ENCODE measurements around the gene GLI1. TPM values are rescaled to one million over a fixed set of nuclear protein-coding genes. Genes with fewer than 3 reads are reported as not detected.
A peak's percentile ranks its signal among the peaks of the same experiment; 100 is the strongest.

The GLI1 gene
- total and polyA plus RNA-seq, 11 donors = 0.08 to 2.6 (median 0.83) TPM

DNA sequence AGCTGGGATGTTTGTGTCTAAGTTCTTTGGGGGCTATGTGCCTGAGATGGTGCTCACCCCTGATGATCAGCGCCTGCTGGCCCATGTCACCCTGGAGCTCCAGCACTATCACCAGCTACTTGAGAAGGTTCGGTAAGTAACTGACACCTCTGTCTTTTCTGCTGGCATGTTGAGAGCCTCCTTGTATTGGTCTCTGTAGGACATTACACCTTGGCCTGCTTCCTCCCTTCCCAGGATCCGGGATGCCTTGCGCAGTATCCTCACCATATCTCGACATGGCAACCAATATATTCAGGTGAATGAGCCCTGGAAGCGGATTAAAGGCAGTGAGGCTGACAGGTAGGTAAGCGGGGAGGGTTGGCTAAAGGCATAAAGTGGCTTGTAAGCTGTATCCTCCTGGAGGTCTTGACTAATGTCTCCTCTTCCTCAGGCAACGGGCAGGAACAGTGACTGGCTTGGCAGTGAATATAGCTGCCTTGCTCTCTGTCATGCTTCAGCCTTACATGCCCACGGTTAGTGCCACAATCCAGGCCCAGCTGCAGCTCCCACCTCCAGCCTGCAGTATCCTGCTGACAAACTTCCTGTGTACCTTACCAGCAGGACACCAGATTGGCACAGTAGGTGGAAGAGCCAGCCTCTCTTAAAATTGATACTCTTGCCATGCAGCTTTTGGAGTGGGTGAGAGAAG is 55.3 kb downstream of the GLI1 start:
- ATAC-seq (no peak), DNase-seq (no peak)
- Histone ChIP-seq H3K4me1 (peaks cover 0 to 51% (median 25%) of the 10 kb centered on the region in 12 donors), H3K9me3 (no peaks in the 10 kb centered on the region), H3K27me3 (no peaks in the 10 kb centered on the region), H3K4me3 (no peak overlapping the region), H3K36me3 (peaks cover 3 to 93% (median 80%) of the 10 kb centered on the region in 9 donors), H3K27ac (peak overlapping the region in 2 of 12 donors; percentile 2 to 41)
- WGBS, 4 donors = 69 to 82% (median 79%) methylated on average over 8 to 9 of the region's 9 CpGs
- intact Hi-C loops (cut with DNase I) = loop anchor here in 1 of 10 donors (5.0 kb wide), 1 partner anchor 828 kb away; the partner anchor contains the start of gene PTGES3
- TF ChIP-seq POLR2A (IDR thresholded peaks at IDR 0.05) (no peak), CTCF (IDR thresholded peaks at IDR 0.05) (no peak)

- peaks cover 3 to 86% (median 74%) of the 10 kb centered on the region in 9 donors for H3K36me3 ChIP-seq
- TF ChIP-seq CTCF (IDR thresholded peaks at IDR 0.05) = no peak
- TF ChIP-seq POLR2A (IDR thresholded peaks at IDR 0.05) = no peak
- intact Hi-C loops (cut with DNase I) = loop anchor here in 1 of 10 donors (5.0 kb wide), 1 partner anchor 828 kb away; the partner anchor contains the start of gene PTGES3
- DNase-seq (no peak), ATAC-seq (no peak)
- H3K9me3 ChIP-seq = no peaks in the 10 kb centered on the region
- H3K27me3 ChIP-seq = no peaks in the 10 kb centered on the region
- H3K4me1 ChIP-seq = peaks cover 0 to 51% (median 25%) of the 10 kb centered on the region in 12 donors
- H3K27ac ChIP-seq = peak overlapping the region in 1 of 12 donors; percentile 28
- H3K4me3 ChIP-seq = no peak overlapping the region
- WGBS, 4 donors = 26 to 74% (median 57%) methylated on average over 3 of the region's 3 CpGs
These were observed 55.9 kb downstream of the GLI1 start for GRCh38 chr12:57515408-57515933.

GRCh38 chr12:57515934-57516541 is 56.5 kb downstream of the GLI1 start:
- 76 to 78% (median 77%) methylated on average over 11 of the region's 11 CpGs for WGBS, 4 donors
- peak overlapping the region in 3 of 12 donors; percentile 28 to 99 (median 91) for H3K27ac ChIP-seq
- no peak overlapping the region for H3K4me3 ChIP-seq
- DNase-seq (no peak), ATAC-seq (no peak)
- H3K4me1 ChIP-seq = peaks cover 0 to 55% (median 29%) of the 10 kb centered on the region in 12 donors
- H3K27me3 ChIP-seq = no peaks in the 10 kb centered on the region
- TF ChIP-seq CTCF (IDR thresholded peaks at IDR 0.05) (no peak), POLR2A (IDR thresholded peaks at IDR 0.05) (no peak)
- H3K9me3 ChIP-seq = no peaks in the 10 kb centered on the region
- intact Hi-C loops (cut with DNase I) = loop anchor here in 1 of 10 donors (5.0 kb wide), 1 partner anchor 829 kb away; the partner anchor contains the start of gene PTGES3
- H3K36me3 ChIP-seq = peaks cover 3 to 81% (median 68%) of the 10 kb centered on the region in 9 donors
